GM12891 (cell line): ENCODE measurements around the gene RTTN. TPM values are rescaled to one million over a fixed set of nuclear protein-coding genes. Genes with fewer than 3 reads are reported as not detected.
A peak's percentile ranks its signal among the peaks of the same experiment; 100 is the strongest.
"Not testable (repeated sequence)": the region's sequence is repeated elsewhere in the genome, so short reads cannot be mapped to it uniquely, and the experiment has no call there.

Experiments used
- DNase-seq: peaks from one replicate; pipeline ENCODE4 v3.0.0; 2011; ENCODE audit warnings: low spot score; ENCODE audit not compliant: insufficient read length
- FAIRE-seq: peaks from 2 replicates; lab custom pipeline; 2011; peaks lifted over from hg19 to GRCh38; lab: Jason Lieb, UNC
- PAX5 ChIP-seq: IDR thresholded peaks from 2 replicates; pipeline ENCODE4 v1.6.1; 2011; ENCODE audit warnings: low read length, moderate library complexity, mild to moderate bottlenecking; ENCODE audit not compliant: insufficient read depth, severe bottlenecking
- POLR2A ChIP-seq: IDR thresholded peaks from 2 replicates; pipeline ENCODE4 v1.6.1; 2011; ENCODE audit warnings: low read depth, low read length, control low read depth
- POLR2AphosphoS5 ChIP-seq: IDR thresholded peaks from 2 replicates; pipeline ENCODE4 v1.6.1; 2011; ENCODE audit warnings: low read depth, low read length, control low read depth
- POU2F2 ChIP-seq: IDR thresholded peaks from 2 replicates; pipeline ENCODE4 v1.6.1; 2011; ENCODE audit warnings: low read depth, mild to moderate bottlenecking, control low read depth, low read length, moderate library complexity
- SPI1 ChIP-seq: IDR thresholded peaks from 2 replicates; pipeline ENCODE4 v1.6.1; 2011; ENCODE audit warnings: low read depth, low read length, control low read depth
- TAF1 ChIP-seq: IDR thresholded peaks from 2 replicates; pipeline ENCODE4 v1.6.1; 2011; ENCODE audit warnings: low read depth, low read length, control low read depth
- polyA plus RNA-seq: library from polyadenylated mRNA; unstranded; fragments of >200 nt; gene quantifications from one replicate; pipeline ENCODE4 v1.2.1, GENCODE V29; 2012; ENCODE audit warnings: low read depth, missing spikeins, inconsistent platforms; ENCODE audit not compliant: missing spikeins

RTTN gene, protein sequence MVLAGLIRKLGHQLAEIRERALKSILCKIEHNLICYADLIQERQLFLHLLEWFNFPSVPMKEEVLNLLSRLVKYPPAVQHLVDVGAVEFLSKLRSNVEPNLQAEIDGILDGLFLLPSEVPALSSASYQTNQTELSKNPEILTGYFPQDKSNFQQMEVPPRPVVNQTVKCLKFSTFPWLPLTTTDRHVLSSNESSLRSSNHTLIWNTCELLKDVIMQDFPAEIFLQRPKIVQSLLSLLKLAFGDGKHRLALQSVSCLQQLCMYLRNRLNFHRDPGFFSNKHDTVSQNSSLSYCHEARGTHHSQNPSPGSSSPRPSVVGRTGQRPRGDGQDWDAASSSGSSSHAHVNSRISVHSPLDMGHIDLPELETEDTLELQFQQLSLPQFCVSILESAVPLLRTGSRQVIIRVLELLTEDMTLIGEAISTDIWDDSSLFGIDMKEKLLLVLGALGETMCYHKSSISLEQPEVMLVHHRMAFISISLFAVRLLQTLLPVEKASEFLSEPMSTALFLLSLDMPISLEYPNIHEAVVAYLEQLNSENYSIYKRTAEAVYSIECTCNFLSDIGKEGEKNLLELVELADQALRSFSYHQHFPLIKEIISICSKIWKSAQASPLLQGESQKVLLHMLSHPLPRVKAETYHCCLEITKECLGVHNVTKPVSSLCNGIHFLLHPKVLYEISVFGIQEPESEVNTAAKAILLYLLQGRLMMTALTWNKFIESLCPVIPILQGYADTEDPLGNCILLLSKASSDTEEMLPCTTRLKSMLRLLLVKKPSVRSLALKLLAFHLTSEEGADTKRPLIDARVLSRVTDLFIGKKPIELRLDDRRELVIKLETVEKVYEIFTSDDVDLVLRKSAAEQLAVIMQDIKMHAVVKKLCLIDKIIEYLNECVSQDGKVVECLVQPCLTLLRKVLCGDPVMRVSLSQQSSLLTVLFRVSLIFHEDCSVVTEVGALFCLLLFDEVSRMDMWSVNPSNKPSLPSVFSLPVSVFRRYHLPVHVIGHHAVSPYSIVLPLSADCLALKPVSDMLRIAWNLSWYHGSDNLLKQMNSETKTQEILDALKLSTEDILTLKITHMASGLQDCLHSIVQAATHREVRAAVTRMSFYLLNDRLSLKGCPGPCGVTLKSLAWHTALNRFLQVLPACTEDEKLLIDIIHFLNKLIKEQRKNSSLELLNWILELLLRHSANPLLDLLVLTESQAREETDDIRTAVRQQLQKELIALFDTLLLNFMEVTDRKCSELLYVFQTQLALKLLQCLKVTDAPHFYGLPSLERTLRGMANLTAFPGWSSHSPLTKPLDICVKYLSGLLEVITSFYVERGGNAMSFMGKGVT (N-terminal part only)
- polyA plus RNA-seq: 11.2 TPM

DNA sequence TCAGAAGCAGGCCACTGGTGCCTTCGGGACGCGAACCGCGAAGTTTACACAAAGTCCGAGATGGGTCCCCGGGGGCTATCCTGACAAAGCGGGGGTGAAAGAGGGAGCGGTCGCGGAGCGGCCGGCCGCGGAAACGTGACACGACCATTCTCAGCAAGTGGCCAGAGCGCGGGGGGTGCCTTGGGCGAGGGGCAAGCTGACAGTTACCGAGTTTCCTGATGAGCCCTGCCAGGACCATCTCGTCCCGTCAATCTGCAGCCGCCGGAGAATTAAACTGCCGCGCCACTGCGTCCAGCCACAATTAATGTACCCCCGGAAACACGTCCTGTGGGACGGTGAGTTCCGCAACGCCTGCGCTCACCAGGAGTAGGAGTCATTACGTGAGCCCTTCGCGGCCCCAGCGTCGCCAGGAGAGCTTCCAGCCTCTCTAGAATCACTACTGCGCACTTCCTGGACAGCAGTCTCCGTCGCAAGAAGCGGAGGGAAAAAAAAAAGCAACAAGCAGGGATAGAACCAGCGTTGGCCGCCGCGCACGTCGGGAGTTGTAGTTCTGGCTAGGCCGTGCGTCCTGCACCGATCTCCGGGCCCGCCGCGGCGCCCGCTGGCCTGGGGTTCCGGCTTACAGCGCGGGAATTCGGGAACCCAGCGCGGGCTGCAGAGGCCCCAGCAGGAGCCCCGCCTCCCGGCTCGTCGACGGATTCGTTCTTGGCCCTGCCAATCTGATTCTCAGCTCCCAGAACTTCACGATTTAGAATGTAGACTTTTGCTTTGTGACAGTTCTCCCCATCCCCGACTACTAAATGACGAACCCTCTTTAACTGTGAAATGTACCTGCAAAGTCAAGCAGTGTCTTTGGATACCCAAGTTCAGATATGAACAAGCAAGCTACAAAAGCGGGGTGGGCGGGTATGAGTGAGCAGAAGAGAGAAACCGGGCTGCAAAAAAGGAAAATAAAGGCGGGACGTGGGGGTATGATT lies at the start of gene RTTN:
TSS of gene RTTN (minus strand) at position 267 of the 977 bp plus-strand sequence. CDS start at position 238, 29 bp downstream.
- peak; percentile 98 for FAIRE-seq
- peak; percentile 64 for DNase-seq
- TF ChIP-seq POLR2AphosphoS5 (0 out of 2 replicates have a peak, but pooled peaks have one; percentile 38), POU2F2 (peak; percentile 84), SPI1 (0 out of 2 replicates have a peak, but pooled peaks have one; percentile 31), PAX5 (peak; percentile 13), POLR2A (no peak; the same call in 1 of the 2 replicates), TAF1 (peak; percentile 83)

DNA sequence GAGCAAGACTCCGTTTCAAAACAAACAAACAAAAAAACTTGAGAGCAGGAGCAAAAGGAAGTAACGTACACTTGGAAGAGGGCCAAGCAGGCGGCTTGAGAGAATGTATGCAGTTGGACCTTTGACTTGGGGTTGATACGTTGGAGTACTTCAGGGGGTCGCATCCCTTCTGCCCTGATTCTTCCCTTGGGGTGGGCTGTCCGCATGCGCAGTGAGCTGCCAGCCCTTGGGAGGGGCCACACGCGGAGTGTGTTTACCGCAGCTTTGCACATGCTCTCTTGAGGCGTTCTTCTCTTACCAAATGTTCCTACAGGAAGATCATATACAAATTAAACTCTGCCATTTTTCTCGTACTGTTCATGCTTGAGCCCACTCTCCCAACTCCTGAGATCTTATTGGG lies 45.3 kb upstream of the RTTN start:
- no peak for TF ChIP-seq POLR2AphosphoS5
- TF ChIP-seq TAF1: no peak
- no peak for TF ChIP-seq PAX5
- no peak for TF ChIP-seq POLR2A
- TF ChIP-seq SPI1: no peak
- no peak for TF ChIP-seq POU2F2
- no peak for DNase-seq
- FAIRE-seq: no peak

DNA sequence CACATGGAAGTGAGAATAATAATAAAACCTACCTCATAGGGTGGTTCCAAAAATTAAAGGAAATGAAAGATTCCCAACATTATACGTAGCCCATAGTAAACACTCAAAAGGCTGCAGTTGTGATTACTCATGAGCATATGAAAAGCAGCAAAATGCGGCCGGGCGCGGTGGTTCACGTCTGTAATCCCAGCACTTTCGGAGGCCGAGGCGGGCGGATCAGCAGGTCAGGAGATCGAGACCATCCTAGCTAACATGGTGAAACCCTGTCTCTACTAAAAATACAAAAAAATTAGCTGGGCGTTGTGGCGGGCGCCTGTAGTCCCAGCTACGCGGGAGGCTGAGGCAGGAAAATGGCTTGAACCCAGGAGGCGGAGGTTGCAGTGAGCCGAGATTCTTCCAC lies 44.4 kb upstream of the RTTN start:
- not testable (repeated sequence) for FAIRE-seq, DNase-seq

DNA sequence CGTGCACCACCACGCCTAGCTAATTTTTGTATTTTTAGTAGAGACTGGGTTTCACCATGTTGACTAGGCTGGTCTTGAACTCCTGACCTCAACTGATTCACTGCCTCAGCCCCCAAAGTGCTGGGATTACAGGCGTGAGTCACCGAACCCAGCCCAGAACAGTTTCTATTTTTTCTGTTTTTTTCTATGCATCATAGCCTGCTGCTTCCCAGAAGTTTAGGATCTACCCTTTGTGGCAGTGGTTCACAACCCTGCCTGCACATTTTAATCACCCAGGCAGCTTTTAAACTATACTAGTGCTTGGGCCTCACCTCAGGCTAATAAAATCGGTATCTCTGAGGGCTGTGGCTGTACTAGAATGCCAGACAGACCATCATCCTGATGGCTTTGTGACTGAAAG lies 43.6 kb upstream of the RTTN start:
- no peak for TF ChIP-seq TAF1
- no peak for TF ChIP-seq PAX5
- TF ChIP-seq POU2F2: no peak
- no peak for TF ChIP-seq POLR2AphosphoS5
- TF ChIP-seq POLR2A: no peak
- no peak for TF ChIP-seq SPI1
- DNase-seq (no peak), FAIRE-seq (no peak)

DNA sequence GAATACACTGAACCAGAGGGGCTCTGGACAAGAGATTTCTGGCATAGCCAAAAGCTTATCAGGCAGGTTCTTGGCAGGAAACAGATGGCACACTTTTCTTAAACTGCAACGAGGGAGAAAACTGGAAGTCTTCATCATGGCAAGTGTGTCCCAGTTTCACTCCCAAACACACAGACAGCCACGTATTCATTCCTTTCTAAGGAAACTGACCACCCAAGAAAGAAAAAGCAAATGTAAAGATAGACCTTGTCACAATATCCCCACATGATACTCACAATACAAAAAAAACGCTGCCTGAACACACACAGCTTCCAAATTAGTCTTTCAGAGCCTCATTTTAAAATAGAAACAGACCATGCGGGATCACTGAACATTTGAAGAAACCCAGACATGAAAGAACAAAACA lies 40.6 kb upstream of the RTTN start:
- DNase-seq: no peak
- no peak for TF ChIP-seq PAX5
- no peak for TF ChIP-seq POLR2AphosphoS5
- TF ChIP-seq SPI1: no peak
- TF ChIP-seq TAF1: no peak
- no peak for TF ChIP-seq POU2F2
- TF ChIP-seq POLR2A: no peak
- no peak for FAIRE-seq

DNA sequence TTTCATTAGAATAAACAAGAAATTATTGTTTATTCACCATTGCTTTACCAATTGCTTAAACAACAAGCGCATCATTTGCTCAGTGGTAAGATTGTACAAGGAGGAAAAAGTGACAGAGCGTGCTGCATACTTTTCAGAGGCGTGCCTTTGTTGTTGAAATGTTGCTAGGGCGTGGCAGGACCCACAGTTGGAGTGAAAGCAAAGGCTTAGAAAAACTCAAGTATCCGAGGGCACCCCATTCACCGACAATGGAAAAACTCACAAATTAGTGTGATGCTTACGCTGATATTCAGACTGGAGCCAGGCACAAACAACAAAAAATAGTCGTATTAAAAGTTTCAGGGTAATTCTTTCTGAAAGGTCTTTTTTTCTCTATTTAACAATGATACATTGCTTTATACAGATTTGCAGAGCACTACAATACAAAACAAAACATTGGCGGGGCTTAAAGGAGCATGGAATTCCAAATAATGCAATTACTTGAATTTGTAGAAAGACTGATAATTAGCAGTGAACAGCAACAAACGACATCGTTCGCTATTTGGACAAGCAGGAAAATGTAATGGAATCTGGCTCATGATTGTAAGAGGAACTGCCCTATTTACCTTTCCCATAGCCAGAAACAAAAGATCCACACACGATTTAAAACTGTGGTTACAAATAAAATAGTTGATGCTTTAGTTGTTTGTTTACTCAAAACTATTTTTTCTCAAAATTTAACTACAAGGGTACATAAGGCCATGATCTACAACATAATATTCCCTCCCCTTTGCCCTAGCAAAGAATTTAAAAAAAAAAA lies 37.8 kb upstream of the RTTN start:
- TF ChIP-seq PAX5: no peak
- TF ChIP-seq TAF1: no peak
- no peak for TF ChIP-seq POLR2AphosphoS5
- TF ChIP-seq POLR2A: no peak
- no peak for TF ChIP-seq POU2F2
- no peak for TF ChIP-seq SPI1
- FAIRE-seq (no peak), DNase-seq (no peak)

DNA sequence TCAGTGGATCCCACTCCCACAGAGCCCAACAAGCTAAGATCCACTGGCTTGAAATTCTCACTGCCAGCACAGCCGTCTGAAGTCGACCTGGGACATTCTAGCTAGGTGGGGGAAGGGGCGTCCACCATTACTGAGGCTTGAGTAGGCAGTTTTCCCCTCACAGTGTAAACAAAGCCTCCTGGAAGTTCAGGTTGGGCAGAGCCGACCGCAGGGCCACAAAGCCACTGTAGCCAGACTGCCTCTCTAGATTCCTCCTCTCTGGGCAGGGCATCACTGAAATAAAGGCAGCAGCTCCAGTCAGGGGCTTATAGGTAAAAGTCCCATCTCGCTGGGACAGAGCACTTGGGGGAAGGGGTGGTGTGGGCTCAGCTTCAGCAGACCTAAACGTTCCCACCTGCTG lies 31.4 kb upstream of the RTTN start:
- FAIRE-seq, DNase-seq: not testable (repeated sequence)

DNA sequence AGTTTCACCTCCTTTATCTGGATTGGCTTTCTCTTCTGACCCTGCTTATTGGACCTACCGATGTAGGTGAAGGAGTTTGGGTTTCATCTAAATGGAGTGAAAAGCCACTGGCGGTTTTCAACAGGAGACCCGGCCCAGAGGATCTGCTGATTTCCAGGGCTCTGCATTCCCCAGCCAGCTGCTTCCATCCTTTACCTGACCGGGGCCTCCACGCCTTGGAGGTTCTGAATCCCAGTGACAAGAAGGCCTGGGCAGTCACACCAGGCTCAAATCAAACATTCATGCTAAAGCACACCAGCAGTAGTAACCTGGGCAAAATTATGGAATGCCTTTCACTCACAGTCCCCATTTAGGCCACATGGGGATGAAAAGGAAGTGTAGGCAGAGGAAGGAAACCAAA lies 30.0 kb upstream of the RTTN start:
- FAIRE-seq (no peak), DNase-seq (no peak)
- TF ChIP-seq POLR2A: no peak
- no peak for TF ChIP-seq POU2F2
- TF ChIP-seq PAX5: no peak
- TF ChIP-seq TAF1: no peak
- no peak for TF ChIP-seq POLR2AphosphoS5
- no peak for TF ChIP-seq SPI1

DNA sequence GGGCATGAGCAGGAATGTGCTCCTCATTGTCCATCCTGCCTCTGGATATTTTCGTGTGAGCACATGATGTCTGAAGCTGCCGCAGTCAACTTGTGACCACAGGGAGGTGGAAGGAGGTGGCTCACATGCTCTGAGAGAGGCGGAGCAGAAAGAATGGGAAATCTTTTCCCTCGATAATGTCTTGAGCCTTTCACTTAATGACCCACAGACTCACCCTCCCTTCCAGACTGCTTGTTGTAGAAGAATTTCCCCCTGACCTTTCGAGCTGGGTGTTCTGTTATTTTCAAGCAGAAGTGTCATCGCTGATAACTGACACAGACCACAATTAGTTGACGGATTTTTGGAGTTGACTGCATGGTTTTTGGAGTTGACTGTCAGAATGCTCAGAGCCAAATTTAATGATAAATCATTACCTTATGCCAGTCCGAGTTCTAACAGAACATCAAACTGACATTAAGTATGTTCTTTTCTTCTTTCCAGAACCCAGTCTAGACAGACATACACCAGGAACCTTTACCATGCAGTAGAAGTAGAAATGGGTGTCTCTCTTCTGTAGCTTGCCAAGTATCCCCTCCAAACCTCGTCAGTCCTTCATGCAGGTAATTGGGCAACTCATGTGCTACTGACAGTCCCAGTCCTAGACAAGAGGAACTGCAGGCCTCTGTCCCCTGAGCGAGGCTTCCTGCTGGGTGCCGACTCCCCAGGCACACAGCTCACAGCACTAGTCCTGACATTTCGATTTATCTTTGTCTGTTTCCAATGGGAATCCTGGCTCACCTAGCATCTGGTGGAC lies 29.4 kb upstream of the RTTN start:
- FAIRE-seq (no peak), DNase-seq (no peak)
- TF ChIP-seq POLR2A (no peak), TAF1 (no peak), PAX5 (no peak), POLR2AphosphoS5 (no peak), SPI1 (no peak), POU2F2 (no peak)
